GM21447 (cell line): ENCODE results near the gene CENPA.
A peak's percentile ranks its signal among the peaks of the same experiment; 100 is the strongest.
"Not testable (repeated sequence)": the region's sequence is repeated elsewhere in the genome, so short reads cannot be mapped to it uniquely, and the experiment has no call there.

Source experiments
- ATAC-seq: cut with Tn5 transposase; IDR thresholded peaks from one replicate; pipeline ENCODE4 v1.9.1; 2021; ENCODE audit not compliant: unreplicated experiment

The CENPA gene

GRCh38 chr2:26759845-26760244, 26.0 kb upstream of the CENPA start:
- no peak for ATAC-seq

DNA sequence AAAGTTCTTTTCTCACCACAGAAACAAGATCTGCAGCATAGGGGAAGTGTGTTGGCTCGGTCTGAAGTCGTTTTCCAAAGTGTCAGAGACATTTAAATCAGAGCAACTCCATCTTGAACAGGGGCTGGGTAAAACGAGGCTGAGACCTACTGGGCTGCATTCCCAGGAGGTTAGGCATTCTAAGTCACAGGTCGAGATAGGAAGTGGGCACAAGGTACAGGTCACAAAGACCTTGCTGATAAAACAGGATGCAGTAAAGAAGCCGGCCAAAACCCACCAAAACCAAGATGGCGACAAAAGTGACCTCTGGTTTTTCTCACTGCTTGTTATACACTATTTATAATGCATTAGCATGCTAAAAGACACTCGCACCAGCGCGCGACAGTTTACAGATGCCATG, 24.9 kb upstream of the CENPA start:
- ATAC-seq = not testable (repeated sequence)

GRCh38 chr2:26763019-26763418, 22.8 kb upstream of the CENPA start:
- ATAC-seq = no peak

GRCh38 chr2:26764078-26764887, 21.6 kb upstream of the CENPA start, which contains the start of gene SLC35F6:
TSS of gene SLC35F6 (plus strand) at chr2:26764284. CDS start at chr2:26764350, 66 bp downstream.
- ATAC-seq = peak; percentile 68

- no peak for ATAC-seq
Observed at GRCh38 chr2:26764906-26765305, 20.9 kb upstream of the CENPA start.

- no peak for ATAC-seq
Observed at GRCh38 chr2:26765475-26766200, 20.2 kb upstream of the CENPA start.

DNA sequence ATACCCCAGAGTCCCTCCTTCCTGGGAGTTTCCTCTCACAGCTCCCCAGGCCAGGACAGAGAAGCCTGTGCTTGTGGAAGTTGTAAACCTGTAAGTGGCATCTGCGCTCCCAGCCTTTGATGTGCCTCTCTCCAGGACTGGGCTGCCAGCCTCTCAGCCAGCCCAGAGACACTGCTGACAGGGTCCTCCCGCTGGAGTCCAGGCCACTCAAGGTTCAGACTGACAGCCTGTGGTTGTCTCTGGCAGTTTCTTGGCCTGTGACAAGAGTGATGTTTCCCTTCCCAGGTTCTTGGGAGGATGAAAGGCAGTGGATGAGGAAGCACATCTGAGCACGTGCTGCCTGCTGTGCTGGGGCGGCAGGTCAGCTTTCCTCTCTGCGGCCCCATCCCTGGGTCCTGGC, 18.7 kb upstream of the CENPA start:
- no peak for ATAC-seq

- no peak for ATAC-seq
Observed at GRCh38 chr2:26767894-26768487, 17.9 kb upstream of the CENPA start.

DNA sequence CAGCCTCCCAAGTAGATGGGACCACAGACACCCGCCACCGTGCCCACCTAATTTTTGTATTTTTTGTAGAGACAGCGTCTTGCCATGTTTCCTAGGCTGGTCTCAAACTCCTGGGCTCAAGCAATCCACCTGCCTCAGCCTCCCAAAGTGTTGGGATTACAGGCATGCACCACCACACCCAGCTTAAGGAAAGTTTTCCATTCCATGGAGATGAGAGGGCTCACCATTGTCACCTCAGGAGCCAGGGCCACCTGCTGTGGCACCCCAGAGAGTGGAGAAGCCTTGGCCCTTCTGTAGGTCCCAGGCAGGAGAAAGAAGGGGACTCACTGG, 17.1 kb upstream of the CENPA start:
- no peak for ATAC-seq

DNA sequence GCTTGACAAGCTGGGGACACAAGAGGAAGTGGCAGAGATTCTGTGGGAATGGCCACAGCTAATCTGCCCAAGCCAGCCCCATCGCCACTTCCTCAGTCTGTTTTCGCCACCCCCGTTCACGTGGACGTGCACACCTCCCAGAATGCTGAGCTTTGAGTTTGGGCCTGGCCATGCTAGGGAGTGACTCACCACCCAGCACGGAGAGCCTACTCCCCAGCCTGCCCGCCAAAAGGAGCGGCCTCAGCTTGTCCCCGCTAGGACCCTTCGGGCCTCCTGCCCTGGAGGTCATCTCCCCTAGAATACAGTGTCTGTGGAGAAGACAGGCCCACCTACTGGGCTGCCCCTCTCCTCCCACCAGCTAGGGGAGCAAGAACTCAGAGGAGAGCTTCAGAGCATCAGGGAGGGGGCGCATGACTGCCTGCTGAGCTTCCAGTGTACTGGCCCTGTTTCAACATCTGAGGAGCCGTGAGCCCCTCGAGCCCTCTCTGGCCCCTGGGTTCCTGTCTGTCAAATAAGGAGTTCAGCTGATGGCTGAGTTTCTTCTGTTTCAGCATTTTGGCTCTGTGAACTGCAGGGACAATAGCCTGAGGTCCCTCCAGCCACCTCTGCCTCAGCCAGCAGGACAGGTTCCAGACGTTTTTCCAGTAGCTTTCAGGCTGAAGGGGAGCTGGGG, 16.6 kb upstream of the CENPA start:
- ATAC-seq = no peak

- no peak for ATAC-seq
Observed at GRCh38 chr2:26770986-26771586, 14.8 kb upstream of the CENPA start.

DNA sequence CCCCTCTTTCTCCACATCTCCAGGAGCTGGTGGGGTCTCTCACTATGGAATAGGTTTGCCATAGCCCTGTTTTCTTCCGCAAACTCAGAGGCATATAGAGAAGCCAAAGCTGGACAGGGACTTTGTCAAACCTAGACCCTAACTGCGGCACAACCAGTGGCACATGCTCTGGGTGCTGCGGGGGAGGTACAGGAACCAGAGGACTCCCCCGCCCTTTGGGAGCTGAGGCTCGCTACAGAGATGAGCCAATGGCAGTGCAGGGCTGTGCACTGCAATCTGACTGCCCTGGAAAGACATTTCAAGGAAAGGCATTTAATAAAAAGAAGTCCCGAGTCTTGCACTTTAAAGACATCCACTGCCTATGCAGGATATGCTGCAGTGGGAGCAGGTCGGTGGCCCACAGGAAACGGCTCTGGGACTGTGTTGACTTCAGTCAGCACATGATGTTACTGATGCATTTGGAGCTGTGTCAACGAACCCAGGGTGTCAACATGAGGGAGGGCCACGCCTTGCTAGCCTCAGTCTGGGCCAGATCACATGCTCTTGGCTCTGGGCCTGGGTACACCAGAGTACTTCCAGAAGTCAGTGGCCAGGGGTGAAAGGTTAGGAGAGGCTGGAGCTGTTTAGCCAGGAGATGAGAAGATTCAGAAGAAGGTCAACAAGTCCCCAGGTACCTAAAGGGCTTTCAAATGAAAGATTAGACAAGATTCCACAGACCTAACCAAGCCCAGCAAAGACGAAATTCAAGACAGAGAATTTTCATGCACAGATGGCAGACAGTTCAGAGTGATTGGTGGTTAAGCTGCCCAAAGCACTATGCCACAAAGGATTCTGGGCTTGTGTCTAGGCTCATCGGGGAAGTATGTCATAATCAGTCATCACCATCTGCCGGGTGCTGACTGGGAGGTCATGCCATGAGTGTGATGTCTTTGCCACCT, 13.5 kb upstream of the CENPA start:
- no peak for ATAC-seq

- no peak for ATAC-seq
Observed at GRCh38 chr2:26776195-26776800, 9.6 kb upstream of the CENPA start.

DNA sequence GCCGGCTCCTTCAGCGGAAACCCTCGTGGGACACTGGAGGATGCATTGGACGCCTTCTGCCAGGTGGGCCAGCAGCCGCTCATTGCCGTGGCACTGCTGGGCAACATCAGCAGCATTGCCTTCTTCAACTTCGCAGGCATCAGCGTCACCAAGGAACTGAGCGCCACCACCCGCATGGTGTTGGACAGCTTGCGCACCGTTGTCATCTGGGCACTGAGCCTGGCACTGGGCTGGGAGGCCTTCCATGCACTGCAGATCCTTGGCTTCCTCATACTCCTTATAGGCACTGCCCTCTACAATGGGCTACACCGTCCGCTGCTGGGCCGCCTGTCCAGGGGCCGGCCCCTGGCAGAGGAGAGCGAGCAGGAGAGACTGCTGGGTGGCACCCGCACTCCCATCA, 7.8 kb upstream of the CENPA start:
- no peak for ATAC-seq

- no peak for ATAC-seq
Observed at GRCh38 chr2:26778507-26778906, 7.3 kb upstream of the CENPA start.

DNA sequence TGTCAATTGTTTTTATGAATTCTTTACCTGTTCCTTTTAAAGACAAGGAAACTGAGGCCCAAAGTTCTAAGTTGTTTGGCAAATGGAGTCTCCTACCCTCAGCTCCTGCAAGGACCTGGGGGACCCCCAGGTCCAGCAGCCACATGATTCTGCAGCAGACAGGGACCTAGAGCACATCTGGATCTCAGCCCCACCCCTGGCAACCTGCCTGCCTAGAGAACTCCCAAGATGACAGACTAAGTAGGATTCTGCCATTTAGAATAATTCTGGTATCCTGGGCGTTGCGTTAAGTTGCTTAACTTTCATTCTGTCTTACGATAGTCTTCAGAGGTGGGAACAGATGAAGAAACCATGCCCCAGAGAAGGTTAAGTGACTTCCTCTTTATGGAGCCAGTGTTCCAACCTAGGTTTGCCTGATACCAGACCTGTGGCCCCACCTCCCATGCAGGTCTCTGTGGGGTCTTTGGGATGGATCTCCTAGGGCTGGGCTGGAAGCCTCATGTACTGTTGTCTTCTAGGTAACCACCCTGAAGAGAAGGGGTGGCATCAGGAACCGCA, 5.6 kb upstream of the CENPA start:
- no peak for ATAC-seq

DNA sequence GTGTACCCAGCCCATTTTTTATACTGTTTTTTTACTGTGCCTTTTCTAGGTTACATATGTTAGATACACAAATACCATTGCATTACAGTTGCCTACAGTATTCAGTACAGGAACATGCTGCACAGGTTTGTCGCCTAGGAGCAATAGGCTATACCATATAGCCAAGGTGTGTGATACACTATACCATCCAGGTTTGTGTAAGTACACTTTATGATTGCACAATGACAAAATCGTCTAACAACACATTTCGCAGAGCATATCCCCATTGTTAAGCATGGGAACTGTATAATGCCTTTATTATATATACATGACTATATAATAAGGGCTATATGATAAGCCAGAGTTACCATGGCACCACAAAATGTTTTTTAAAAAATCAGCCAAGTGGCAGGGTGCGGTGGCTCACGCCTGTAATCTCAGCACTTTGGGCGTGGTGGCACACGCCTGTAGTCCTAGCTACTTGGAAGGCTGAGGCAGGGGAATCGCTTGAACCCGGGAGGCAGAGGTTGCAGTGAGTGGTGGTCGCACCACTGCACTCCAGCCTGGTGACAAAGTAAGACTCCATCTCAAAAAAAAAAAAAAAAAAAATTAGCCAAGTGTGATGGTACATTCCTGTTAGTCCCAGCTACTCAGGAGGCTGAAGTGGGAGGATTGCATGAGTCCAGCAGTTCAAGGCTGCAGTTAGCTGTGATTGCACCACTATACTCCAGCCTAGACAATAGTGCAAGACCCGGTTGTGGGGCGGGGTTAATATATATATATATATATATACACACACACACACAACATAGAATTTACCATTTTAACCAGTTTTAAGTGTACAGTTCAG, 2.8 kb upstream of the CENPA start:
- ATAC-seq = no peak

- no peak for ATAC-seq
Observed at GRCh38 chr2:26784570-26785234, 1.2 kb upstream of the CENPA start.
